Transverse colon (tissue), 4 donors: ENCODE data around the gene DDX54.

Source experiments
- CTCF ChIP-seq, 5 experiments: fragments of 200-600 bp in 3 of 5; fragments of 450-650 bp in 2 of 5; sonication (generic) in 3 of 5; IDR thresholded peaks; 1 replicate in 2 of 5; 2 replicates in 3 of 5; pipeline ENCODE4 v1.5.1; 2016 to 2017; ENCODE audit warnings: antibody characterized with exemption in 5 of 5, inconsistent platforms in 3 of 5, mild to moderate bottlenecking in 2 of 5, moderate library complexity in 1 of 5
- EP300 ChIP-seq: sonication (generic); formaldehyde crosslinking; IDR thresholded peaks from one replicate; pipeline ENCODE4 v1.6.1; 2017; ENCODE audit warnings: antibody characterized with exemption, low read depth
- POLR2A ChIP-seq: fragments of 450-650 bp; IDR thresholded peaks from one replicate; pipeline ENCODE4 v1.6.1; 2016; ENCODE audit warnings: antibody characterized with exemption, mild to moderate bottlenecking, moderate library complexity
- POLR2AphosphoS5 ChIP-seq, 3 donors: sonication (generic); formaldehyde crosslinking; IDR thresholded peaks; one replicate each; pipeline ENCODE4 v1.6.1; 2016; ENCODE audit warnings: antibody characterized with exemption in 3 of 3

GRCh38 chr12:113133666-113134065 lies 51.6 kb downstream of the DDX54 start:
- TF ChIP-seq EP300 (no peak), CTCF (IDR thresholded peaks at IDR 0.05) (no peak), POLR2A (no peak), POLR2AphosphoS5 (IDR thresholded peaks at IDR 0.05) (no peak)
